Suppressor macrophage (primary cell): Measurements from ENCODE around the gene HCAR1.
"Not testable (repeated sequence)": the region's sequence is repeated elsewhere in the genome, so short reads cannot be mapped to it uniquely, and the experiment has no call there.

Source experiments
- DNase-seq, 4 experiments: peaks; one replicate each; pipeline ENCODE4 v3.0.0-alpha.2; 2020 to 2022
- total RNA-seq, 17 experiments: gene quantifications; one replicate each; lab custom pipeline; 2026; ENCODE audit warnings: mixed read lengths in 6 of 17, inconsistent platforms in 3 of 17; lab: John Stamatoyannopoulos, UW

HCAR1 gene, protein sequence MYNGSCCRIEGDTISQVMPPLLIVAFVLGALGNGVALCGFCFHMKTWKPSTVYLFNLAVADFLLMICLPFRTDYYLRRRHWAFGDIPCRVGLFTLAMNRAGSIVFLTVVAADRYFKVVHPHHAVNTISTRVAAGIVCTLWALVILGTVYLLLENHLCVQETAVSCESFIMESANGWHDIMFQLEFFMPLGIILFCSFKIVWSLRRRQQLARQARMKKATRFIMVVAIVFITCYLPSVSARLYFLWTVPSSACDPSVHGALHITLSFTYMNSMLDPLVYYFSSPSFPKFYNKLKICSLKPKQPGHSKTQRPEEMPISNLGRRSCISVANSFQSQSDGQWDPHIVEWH
- total RNA-seq, result 0 to 1.7 (median 0) reads per million in 17 experiments

DNA sequence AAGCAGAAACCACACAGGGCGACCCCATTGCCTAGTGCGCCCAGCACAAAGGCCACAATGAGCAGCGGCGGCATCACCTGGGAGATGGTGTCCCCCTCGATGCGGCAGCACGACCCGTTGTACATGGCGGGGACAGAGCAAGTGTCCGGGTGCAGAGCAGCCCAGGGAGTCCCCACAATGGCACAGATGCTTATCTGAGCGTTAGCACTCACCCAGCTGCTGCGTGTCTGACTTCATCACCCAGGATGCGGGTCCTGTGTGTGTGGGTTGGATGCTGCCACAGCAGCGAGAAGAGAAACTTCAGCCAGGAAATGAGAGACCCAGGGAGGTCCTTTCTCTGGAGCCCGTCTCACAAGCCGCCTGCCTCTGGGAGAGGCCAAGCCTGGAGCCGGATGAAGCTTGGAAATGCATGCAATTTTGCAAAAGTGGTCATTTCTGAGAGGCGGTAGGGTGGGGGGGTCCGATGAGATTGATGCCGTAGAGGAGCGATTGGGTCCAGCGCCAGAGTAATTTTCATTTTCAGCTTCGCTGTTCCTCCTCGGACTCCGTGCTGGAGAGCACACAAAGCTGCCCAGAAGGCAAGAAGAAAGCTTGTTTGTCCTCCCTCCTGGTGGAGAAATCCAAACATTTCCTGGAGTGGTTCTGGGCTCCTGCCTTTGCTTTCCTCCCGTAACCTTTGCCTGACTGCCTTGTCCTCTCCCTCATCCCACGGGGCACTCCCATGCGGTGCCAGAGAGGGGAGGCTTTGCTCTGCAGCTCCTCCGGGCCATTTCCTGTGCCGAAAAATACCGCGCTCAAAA lies at the start of gene HCAR1:
Gene HCAR1 (minus strand): TSS at position 630 of the 800 bp plus-strand sequence. CDS start 505 bp downstream, at position 125.
- DNase-seq, result no peak

DNA sequence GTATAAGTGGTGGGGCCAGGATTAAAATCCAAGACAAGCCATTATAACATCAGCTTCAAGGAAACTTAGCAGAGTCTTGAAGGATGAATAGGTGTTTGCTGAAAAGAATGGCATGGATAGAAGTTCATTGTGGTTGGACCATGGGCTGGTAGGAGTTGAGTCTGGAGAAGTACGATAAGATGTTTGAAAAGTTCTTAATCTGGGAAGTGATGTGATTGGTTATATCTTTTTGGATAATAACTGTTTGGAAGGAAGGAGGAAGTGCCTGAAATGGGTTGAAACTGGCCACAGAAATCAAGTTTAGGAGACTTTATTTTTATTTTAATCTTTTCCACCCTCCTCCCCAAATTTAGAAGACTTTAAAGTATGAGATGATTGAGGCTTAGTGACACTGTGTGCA lies 26.9 kb upstream of the HCAR1 start:
- no peak for DNase-seq

DNA sequence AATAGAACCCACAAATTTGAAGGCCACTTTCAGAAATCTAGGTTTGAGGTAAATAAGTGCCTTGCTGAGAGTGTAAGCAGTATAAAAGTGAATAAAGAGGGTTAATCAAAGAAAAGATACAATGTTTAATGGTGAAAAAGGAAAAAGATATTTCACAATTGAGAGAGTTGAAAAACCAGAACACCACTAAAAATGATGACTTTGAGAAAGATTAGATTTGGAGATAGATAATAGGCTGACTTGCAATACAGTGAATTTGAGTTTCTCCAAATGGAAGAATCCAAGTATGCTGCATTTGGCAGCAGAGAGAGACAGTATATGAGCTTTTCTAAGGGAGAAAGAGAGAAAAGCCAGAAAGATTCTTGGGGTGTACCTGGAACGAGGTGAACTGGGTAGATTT lies 24.1 kb upstream of the HCAR1 start:
- no peak for DNase-seq

DNA sequence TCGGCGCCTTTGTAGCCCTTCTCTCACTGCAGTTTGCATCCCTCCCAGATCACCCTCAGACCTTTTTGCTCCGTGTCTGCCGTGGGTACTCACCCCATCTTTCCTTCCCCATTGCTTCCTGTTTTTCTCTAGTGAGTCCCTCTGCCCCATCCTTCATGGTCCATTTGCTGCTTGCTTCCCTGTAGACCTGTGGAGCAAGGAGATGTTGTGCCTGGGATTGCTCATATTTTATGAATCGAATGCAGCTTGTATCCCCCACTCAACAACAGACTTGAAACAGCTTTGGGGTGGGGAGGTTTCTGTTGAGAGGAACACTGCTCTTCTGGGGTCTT lies 22.6 kb upstream of the HCAR1 start:
- DNase-seq, result peak in 3 of 4 experiments; percentile 21 to 37 (median 35)

DNA sequence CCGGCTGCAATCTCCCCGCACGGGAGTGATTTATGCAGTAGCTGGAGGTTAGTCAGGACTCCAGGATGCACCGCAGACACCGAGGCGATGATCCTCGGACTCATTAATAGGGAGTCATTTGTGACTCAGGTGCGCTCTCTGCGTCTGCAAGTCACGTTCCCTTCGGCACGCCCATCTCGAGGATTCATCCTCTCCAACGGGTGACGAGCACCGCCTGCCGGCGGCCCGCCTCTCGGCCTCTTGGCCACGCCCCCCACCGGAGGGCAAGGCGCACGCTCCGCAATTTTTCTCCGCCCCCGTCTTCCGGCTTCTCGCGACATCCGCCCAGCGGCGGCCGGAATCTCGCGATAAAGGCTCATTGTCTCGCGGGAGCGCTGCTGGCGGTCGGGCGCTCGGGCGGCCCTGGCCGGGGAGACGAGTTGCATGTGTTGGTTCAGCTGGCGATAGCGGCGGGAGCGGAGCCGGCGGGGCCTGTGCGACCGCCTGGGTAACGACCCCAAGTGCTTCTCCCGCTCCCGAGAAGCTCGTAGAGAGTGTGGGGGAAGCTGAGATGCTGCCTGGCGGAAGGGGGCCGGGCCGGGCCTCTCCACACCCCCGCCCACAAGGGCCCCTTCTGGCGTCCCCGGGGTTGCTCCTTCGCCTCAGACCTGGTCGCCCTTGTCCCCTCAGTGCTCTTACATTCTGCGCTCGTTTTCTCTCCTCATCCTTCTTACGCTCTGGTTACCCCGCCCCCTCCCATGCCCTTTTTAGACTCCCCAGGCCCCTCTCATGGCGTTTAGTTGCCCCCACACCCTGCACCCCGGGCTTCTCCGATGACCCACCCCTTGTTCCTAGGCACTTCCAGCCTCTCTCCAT lies 22.0 kb upstream of the HCAR1 start, which contains the start of gene DENR:
Gene DENR (plus strand): TSS at position 361 of the 855 bp plus-strand sequence. CDS start 878 bp downstream, outside the sequence.
- peak; percentile 98 to 99 (median 99) for DNase-seq

DNA sequence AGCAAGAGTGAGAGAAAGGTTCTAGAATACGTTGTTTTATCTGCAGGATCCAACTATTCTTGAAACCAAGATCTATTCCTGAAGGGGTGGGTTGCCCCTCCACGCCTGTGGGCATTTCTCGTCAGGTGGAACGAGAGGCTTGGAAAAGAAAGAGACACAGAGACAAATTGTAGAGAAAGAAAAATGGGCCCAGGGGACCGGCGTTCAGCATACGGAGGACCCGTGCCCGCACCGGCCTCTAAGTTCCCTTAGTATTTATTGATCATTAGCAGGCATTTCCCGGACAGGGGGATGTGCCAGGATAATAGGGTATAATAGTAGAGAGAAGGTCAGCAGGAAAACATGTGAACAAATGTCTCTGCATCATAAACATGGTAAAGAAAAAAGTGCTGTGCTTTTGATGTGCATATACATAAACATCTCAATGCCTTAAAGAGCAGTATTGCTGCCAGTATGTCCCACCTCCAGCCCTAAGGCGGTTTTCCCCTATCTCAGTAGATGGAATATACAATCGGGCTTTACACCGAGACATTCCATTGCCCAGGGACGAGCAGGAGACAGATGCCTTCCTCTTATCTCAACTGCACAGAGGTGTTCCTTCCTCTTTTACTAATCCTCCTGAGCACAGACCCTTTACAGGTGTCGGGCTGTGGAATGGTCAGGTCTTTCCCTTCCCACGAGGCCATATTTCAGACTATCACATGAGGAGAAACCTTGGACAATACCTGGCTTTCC lies 20.3 kb upstream of the HCAR1 start:
- DNase-seq, result not testable (repeated sequence)

- DNase-seq, result no peak
Observed at GRCh38 chr12:122749569-122750332, 19.1 kb upstream of the HCAR1 start.

DNA sequence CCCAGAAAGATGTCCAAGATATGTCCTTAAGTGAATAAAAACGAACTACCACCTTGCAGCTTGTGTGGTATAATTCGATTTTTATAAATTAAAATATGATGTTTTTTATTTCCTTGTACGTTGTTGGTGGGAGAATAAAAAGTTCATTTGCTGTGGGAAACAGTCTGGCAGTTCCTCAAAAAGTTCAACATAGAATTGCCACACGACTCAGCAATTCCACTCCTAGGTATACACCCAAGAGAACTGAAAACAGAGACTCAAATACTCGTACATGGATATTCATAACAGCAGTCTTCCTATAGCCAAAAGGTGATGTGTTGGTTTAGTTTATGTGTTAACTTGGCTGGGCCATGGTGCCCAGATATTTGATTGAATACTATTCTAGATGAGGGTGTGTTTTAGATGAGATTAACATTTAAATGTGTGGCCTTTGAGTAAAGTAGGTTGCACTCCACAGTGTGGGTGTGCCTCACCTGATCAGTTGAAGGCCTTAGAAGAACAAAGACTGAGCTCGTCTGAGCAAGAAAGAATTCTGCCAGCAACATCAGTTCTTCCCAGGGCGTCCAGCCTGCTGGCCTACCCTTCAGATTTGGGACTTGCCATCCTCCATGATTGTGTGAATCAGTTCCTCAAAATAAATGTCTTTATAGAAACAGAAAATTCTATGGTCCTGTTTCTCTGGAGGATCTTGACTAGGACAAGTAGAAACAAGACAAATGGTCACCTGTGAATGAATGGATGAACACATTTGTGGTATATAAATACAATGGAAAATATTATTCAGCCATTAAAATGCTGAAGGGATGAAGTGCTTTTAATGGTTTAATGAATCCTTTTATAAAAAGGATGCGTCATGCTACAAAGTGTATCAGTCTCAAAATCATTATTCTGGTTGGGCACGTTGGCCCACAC lies 16.8 kb upstream of the HCAR1 start:
- DNase-seq, result peak in 3 of 4 experiments; percentile 28 to 60 (median 37)

GRCh38 chr12:122743895-122744525 lies 13.4 kb upstream of the HCAR1 start:
- peak; percentile 81 to 93 (median 90) for DNase-seq

DNA sequence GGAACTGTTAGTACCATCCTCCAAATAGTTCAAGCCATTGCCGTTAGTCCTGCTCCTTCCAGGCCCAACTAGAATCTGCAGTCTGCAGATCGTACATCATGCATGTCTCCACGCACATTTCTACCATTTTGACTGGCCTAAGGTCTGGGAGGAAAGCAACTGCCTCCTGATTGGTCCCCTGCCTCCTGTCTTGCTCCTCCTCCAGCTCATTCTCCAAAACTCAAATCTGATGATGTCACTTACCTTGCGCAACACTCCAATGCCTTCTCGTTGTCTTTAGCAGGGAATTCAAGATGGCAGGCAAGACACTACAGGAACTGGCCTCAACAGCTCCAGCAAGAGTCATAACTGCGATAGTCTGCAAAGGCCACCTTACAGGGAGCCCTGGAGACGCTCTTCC lies 9.7 kb upstream of the HCAR1 start:
- DNase-seq, result peak in 1 of 4 experiments; percentile 17

- no peak for DNase-seq
Observed at GRCh38 chr12:122738571-122738970, 7.9 kb upstream of the HCAR1 start.

DNA sequence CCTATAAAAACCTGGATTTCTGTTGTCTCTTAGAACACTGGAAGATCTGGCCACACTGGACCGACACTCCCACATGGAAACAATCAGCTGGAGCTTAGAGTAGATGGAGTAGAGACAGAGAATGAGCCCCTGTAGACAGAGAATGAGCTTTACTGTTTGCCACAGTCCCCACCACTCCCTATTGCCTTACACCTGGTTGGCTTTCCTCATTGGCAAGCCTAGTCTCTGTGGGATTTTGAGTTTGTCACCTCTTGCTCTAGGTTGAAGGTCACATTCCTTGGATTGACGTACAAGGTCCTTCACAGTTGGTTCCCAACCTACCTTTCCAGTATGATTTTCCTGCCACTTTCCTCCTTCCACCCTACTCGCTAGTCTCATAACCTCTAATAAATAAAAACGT lies 2.0 kb upstream of the HCAR1 start:
- no peak for DNase-seq

- DNase-seq, result peak in 3 of 4 experiments; percentile 45 to 50 (median 46)
Observed at GRCh38 chr12:122732170-122732569, 1.5 kb upstream of the HCAR1 start.

DNA sequence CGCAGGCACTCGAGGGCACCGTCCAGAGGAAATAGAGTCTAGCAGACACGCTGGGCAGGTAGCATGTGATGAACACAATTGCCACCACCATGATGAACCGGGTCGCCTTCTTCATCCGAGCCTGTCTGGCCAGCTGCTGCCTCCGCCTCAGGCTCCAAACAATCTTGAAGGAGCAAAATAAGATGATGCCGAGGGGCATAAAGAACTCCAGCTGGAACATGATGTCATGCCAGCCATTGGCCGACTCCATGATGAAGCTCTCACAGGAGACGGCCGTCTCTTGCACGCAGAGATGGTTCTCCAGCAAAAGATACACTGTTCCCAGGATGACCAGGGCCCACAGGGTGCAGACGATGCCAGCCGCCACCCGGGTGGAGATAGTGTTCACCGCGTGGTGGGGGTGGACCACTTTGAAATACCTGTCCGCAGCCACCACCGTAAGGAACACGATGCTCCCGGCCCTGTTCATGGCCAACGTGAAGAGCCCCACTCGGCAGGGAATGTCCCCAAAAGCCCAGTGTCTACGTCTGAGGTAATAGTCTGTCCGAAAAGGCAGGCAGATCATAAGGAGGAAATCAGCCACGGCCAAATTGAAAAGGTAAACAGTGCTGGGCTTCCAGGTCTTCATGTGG lies 945 bp downstream of the HCAR1 start:
- no peak for DNase-seq

GRCh38 chr12:122726080-122726558 lies 4.5 kb downstream of the HCAR1 start:
- peak; percentile 31 to 73 (median 54) for DNase-seq

- no peak for DNase-seq
Observed at GRCh38 chr12:122725452-122726079, 5.1 kb downstream of the HCAR1 start.

DNA sequence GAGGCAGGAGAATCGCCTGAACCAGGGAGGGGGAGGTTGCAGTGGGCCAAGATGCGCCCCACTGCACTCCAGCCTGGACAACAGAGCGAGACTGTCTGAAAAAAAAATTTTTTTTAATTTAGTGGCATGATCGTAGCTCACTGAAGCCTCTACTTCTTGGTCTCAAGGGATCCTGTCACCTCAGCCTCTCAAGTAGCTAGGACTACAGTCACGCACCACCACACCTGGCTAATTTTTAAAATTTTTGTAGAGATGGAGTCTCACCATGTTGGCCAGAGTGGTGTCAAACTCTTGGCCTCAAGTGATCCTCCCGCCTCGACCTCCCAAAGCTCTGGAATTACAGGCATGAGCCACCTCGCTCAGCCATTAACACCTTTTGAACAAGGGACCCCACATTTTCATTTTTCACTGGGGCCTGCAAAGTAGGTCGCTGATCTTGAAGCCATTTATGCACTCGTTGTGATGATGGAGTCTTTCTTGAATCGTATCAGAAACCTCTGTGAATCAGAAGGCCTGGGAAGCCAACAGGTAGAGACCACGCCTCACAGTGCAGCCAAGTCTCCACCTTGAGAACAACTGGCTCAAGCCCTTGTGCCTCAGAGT lies 5.9 kb downstream of the HCAR1 start:
- no peak for DNase-seq

DNA sequence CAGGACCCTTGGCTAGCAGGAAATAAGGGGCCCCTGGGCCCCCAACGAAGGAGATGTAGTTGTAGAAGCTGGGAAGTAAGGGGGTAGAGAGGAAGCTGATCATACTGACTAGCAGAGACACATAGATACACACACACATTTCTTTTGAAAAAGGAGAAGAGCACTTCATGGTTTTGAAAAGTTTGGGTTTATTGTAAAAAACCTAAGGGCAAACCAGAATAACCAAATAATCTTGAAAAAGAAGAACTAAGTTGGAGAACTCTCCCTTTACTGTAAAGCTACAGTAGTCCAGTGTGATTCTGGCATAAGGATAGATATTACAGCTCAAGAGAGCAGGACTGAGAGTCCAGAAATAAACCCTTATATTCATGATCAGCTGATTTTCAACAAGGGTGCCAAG lies 8.3 kb downstream of the HCAR1 start:
- peak; percentile 18 to 73 (median 48) for DNase-seq
